ENCODE measurements around the gene DSP.

Gene DSP

DNA sequence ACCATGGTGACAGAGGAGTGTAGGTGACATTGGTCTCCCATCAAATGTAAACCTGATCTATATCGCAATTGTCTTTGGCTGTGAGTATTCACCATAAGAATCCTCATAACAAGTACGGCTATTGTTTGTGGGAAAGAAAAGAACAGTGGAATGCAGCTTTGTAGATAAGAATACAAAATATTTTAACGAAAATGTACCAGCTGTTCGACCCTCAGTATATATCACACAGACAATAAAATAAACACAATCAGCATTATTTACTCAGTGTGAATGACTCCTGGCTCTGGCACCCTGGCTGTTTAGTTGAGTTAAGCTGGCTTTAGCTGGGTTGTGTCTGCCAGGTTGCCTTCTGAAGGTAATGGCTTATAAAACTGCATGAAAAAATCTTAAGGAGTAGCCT is 91.9 kb downstream of the DSP start:
- no peaks in the 10 kb centered on the region for H3K27me3 ChIP-seq (ENCODE audit: low read depth, low read length)
- no peaks in the 10 kb centered on the region for H3K4me1 ChIP-seq (ENCODE audit: control insufficient read depth in 1 of 2, insufficient read depth in 2 of 2, low read length in 2 of 2)
- H3K27ac ChIP-seq (ENCODE audit: low read length) = no peak overlapping the region
- H3K4me3 ChIP-seq (ENCODE audit: low read depth in 1 of 2, low read length in 2 of 2) = no peak overlapping the region
- H3K9me3 ChIP-seq (ENCODE audit: control insufficient read depth in 1 of 2, low read length in 2 of 2) = no peaks in the 10 kb centered on the region
- no peaks in the 10 kb centered on the region for H3K36me3 ChIP-seq (ENCODE audit: control insufficient read depth in 1 of 2, insufficient read depth in 2 of 2, low read length in 2 of 2)

DNA sequence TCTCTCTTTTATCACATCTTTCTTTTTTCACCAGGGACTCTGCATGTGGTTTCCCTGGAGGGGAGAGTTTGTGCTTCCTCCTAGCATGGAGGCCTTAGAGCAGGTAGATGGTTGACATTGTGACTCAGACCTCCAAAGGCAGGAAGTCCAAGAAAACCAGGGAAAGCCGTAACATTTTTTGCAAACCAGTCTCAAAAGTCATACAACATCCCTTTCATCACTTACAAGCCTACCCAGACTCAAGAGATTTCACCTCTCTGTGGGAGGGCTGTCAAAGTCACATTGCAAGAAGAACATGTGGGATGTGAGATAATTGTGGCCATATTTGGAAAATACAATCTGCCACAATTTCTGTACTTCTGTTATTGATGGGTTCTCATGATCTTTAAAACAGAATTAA is 94.7 kb downstream of the DSP start:
- H3K36me3 ChIP-seq (ENCODE audit: control insufficient read depth in 1 of 2, insufficient read depth in 2 of 2, low read length in 2 of 2) = no peaks in the 10 kb centered on the region
- H3K27me3 ChIP-seq (ENCODE audit: low read depth, low read length) = no peaks in the 10 kb centered on the region
- H3K4me1 ChIP-seq (ENCODE audit: control insufficient read depth in 1 of 2, insufficient read depth in 2 of 2, low read length in 2 of 2) = no peaks in the 10 kb centered on the region
- no peak overlapping the region for H3K27ac ChIP-seq (ENCODE audit: low read length)
- no peaks in the 10 kb centered on the region for H3K9me3 ChIP-seq (ENCODE audit: control insufficient read depth in 1 of 2, low read length in 2 of 2)
- no peak overlapping the region for H3K4me3 ChIP-seq (ENCODE audit: low read depth in 1 of 2, low read length in 2 of 2)

All from muscle layer of duodenum (tissue), 2 donors.